ENCODE data around the gene CASZ1. TPM values are rescaled to one million over a fixed set of nuclear protein-coding genes. Genes with fewer than 3 reads are reported as not detected.

Gene CASZ1
- polyA plus RNA-seq, 1 experiment = 0.64 TPM

- POLR2A ChIA-PET = no interaction called here
- peaks cover 13% of the 10 kb centered on the region for H3K27me3 ChIP-seq (ENCODE audit: control insufficient read depth, insufficient read depth, low read length)
- TF ChIP-seq, protein P1, sequence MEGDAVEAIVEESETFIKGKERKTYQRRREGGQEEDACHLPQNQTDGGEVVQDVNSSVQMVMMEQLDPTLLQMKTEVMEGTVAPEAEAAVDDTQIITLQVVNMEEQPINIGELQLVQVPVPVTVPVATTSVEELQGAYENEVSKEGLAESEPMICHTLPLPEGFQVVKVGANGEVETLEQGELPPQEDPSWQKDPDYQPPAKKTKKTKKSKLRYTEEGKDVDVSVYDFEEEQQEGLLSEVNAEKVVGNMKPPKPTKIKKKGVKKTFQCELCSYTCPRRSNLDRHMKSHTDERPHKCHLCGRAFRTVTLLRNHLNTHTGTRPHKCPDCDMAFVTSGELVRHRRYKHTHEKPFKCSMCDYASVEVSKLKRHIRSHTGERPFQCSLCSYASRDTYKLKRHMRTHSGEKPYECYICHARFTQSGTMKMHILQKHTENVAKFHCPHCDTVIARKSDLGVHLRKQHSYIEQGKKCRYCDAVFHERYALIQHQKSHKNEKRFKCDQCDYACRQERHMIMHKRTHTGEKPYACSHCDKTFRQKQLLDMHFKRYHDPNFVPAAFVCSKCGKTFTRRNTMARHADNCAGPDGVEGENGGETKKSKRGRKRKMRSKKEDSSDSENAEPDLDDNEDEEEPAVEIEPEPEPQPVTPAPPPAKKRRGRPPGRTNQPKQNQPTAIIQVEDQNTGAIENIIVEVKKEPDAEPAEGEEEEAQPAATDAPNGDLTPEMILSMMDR (IDR thresholded peaks at IDR 0.05; ENCODE audit: insufficient read depth, low read depth, low read length) = no peak
- CTCF ChIA-PET = interaction anchor here (0.7 kb wide), 1 partner anchor 31 kb away, joined by 3 read pairs; no protein-coding TSS in a partner anchor
- no peaks in the 10 kb centered on the region for H3K36me3 ChIP-seq (ENCODE audit: control insufficient read depth, insufficient read depth, low read length)
- no peak for DNase-seq (ENCODE audit: low read depth)
- H3K4me3 ChIP-seq (ENCODE audit: low read depth, low read length) = no peak overlapping the region
Observed at GRCh38 chr1:10833630-10834557, 37.4 kb upstream of the CASZ1 start.

GRCh38 chr1:10832703-10833102 is 36.3 kb upstream of the CASZ1 start:
- Histone ChIP-seq H3K27me3 (ENCODE audit: control insufficient read depth, insufficient read depth, low read length) (peaks cover 11% of the 10 kb centered on the region), H3K4me3 (ENCODE audit: low read depth, low read length) (no peak overlapping the region), H3K36me3 (ENCODE audit: control insufficient read depth, insufficient read depth, low read length) (no peaks in the 10 kb centered on the region)
- POLR2A ChIA-PET = no interaction called here
- TF ChIP-seq, protein P1 (IDR thresholded peaks at IDR 0.05; ENCODE audit: insufficient read depth, low read depth, low read length) = no peak
- no peak for DNase-seq (ENCODE audit: low read depth)
- CTCF ChIA-PET = no interaction called here

- Histone ChIP-seq H3K36me3 (ENCODE audit: control insufficient read depth, insufficient read depth, low read length) (no peaks in the 10 kb centered on the region), H3K27me3 (ENCODE audit: control insufficient read depth, insufficient read depth, low read length) (peaks cover 13% of the 10 kb centered on the region), H3K4me3 (ENCODE audit: low read depth, low read length) (no peak overlapping the region)
- TF ChIP-seq, protein P1 (IDR thresholded peaks at IDR 0.05; ENCODE audit: insufficient read depth, low read depth, low read length) = no peak
- CTCF ChIA-PET = no interaction called here
- POLR2A ChIA-PET = no interaction called here
- no peak for DNase-seq (ENCODE audit: low read depth)
Observed at GRCh38 chr1:10830961-10831668, 34.7 kb upstream of the CASZ1 start.

- ChIA-PET CTCF (no interaction called here), POLR2A (no interaction called here)
- Histone ChIP-seq H3K27me3 (ENCODE audit: control insufficient read depth, insufficient read depth, low read length) (peaks cover 8% of the 10 kb centered on the region), H3K36me3 (ENCODE audit: control insufficient read depth, insufficient read depth, low read length) (no peaks in the 10 kb centered on the region), H3K4me3 (ENCODE audit: low read depth, low read length) (no peak overlapping the region)
- TF ChIP-seq, protein P1 (IDR thresholded peaks at IDR 0.05; ENCODE audit: insufficient read depth, low read depth, low read length) = no peak
- DNase-seq (ENCODE audit: low read depth) = no peak
Observed at GRCh38 chr1:10829965-10830515, 33.6 kb upstream of the CASZ1 start.
